ENCODE data around the gene RNASE9. TPM values are rescaled to one million over a fixed set of nuclear protein-coding genes. Genes with fewer than 3 reads are reported as not detected.
"Not testable (repeated sequence)": the region's sequence is repeated elsewhere in the genome, so short reads cannot be mapped to it uniquely, and the experiment has no call there.

Gene RNASE9
- polyA plus RNA-seq, 2 of the 4 experiments (the other 2 are of a cell fraction): not detected

DNA sequence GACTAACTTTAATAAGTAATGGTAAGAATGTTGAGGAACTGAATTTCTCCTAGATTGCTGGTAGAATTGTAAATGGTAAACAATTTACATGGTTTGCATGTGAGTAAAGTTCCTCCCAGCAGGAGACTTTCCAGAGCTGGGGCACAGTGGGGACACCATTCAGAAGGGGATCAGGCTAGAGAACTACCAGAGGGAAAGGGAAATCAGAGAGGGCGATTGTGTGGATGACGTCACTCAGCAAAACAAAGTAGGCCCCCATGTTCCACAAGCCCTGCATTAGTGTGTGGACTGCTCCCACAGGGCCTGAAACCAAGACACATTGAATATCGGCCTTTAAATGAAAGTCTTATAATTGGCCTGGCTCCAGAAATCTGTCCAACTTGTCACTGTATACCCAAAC lies 17.5 kb upstream of the RNASE9 start:
- DNase-seq (ENCODE audit: low read depth in 1 of 2, low spot score in 1 of 2): no peak
- no peak overlapping the region for H3K4me3 ChIP-seq
- H3K9me3 ChIP-seq: no peaks in the 10 kb centered on the region
- FAIRE-seq: no peak
- no peak for ATAC-seq
- ChIA-PET CTCF (no interaction called here), POLR2A (no interaction called here)
- no peaks in the 10 kb centered on the region for H3K4me1 ChIP-seq
- TF ChIP-seq SREBF2 (IDR thresholded peaks at IDR 0.05) (no peak), KDM1A (IDR thresholded peaks at IDR 0.05; ENCODE audit: low read depth) (no peak), BHLHE40 (IDR thresholded peaks at IDR 0.05; ENCODE audit: low read depth, low read length) (no peak), CHD4 (IDR thresholded peaks at IDR 0.05; ENCODE audit: borderline replicate concordance) (no peak)
- TF ChIP-seq, protein P1, sequence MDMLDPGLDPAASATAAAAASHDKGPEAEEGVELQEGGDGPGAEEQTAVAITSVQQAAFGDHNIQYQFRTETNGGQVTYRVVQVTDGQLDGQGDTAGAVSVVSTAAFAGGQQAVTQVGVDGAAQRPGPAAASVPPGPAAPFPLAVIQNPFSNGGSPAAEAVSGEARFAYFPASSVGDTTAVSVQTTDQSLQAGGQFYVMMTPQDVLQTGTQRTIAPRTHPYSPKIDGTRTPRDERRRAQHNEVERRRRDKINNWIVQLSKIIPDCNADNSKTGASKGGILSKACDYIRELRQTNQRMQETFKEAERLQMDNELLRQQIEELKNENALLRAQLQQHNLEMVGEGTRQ (IDR thresholded peaks at IDR 0.05): no peak
- H3K4me2 ChIP-seq: no peak overlapping the region
- no peak overlapping the region for H3K27ac ChIP-seq
- WGBS (ENCODE audit: missing lambda C conversion rate): 64% methylated on average over 3 of the region's 3 CpGs

DNA sequence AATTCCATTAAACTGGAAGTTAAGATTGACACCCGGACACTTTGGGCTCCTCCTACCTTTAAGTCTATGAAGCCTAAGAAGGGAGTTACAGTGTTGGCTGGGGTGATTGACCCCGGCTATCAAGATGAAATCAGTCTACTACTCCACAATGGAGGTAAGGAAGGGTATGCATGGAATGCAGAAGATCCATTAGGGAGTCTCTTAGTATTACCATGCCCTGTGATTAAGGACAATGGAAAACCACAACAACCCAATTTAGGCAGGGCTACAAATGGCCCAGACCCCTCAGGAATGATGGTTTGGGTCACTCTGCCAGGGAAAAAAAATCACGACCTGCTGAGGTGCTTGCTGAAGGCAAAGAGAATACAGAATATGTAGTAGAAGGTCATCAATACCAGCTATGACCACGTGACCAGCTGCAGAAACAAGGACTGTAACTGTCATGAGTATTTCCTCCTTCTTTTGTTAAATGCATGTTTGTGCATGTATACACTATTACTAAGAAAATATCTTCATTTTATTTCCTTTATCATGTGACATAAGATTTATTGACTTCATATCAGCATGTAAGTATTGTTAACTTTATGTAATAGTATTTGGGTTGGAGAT lies 11.6 kb upstream of the RNASE9 start:
- DNase-seq (ENCODE audit: low read depth in 1 of 2, low spot score in 1 of 2); H3K4me2 ChIP-seq; H3K4me3 ChIP-seq; POLR2A ChIA-PET; ATAC-seq; CTCF ChIA-PET; H3K27ac ChIP-seq; FAIRE-seq; H3K4me1 ChIP-seq: not testable (repeated sequence)
- TF ChIP-seq, protein P1 (IDR thresholded peaks at IDR 0.05): peak; percentile 44
- 26% methylated on average over 4 of the region's 4 CpGs for WGBS (ENCODE audit: missing lambda C conversion rate)
- H3K9me3 ChIP-seq: peaks cover 14% of the 10 kb centered on the region

DNA sequence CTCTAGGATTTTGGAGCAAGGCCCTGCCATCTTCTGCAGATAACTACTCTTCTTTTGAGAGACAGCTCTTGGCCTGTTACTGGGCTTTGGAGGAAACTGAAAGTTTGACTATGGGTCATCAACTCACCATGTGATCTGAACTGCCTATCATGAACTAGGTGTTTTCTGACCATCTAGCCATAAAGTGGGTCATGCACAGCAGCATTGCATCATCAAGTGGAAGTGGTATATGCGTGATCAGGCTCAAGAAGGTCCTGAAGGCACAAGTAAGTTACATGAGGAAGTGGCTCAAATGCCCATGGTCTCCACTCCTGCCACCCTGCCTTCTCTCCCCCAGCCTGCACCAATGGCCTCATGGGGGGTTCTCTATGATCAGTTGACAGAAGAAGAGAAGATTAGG lies 9.9 kb upstream of the RNASE9 start:
- H3K9me3 ChIP-seq: peaks cover 14% of the 10 kb centered on the region
- CTCF ChIA-PET; H3K27ac ChIP-seq; H3K4me2 ChIP-seq; ATAC-seq; FAIRE-seq; H3K4me1 ChIP-seq; H3K4me3 ChIP-seq; POLR2A ChIA-PET; DNase-seq (ENCODE audit: low read depth in 1 of 2, low spot score in 1 of 2): not testable (repeated sequence)
- WGBS (ENCODE audit: missing lambda C conversion rate): 22% methylated on average over 1 of the region's 1 CpG

DNA sequence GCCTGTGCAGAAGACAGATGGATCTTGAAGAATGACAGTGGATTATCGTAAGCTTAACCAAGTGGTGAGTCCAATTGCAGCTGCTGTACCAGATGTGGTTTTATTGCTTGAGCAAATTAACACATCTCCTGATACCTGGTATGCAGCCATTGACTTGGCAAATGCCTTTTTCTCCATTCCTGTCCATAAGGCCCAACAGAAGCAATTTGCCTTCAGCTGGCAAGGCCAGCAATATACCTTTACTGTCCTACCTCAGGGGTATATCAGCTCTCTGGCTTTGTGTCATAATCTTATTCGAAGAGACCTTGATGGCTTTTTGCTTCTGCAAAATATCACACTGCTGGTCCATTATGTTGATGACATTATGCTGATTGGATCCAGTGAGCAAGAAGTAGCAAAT lies 9.0 kb upstream of the RNASE9 start:
- H3K4me1 ChIP-seq; ATAC-seq; POLR2A ChIA-PET; FAIRE-seq; H3K4me3 ChIP-seq; DNase-seq (ENCODE audit: low read depth in 1 of 2, low spot score in 1 of 2); H3K27ac ChIP-seq; H3K4me2 ChIP-seq; CTCF ChIA-PET: not testable (repeated sequence)
- peaks cover 14% of the 10 kb centered on the region for H3K9me3 ChIP-seq
- WGBS (ENCODE audit: missing lambda C conversion rate): 2% methylated on average over 2 of the region's 2 CpGs

DNA sequence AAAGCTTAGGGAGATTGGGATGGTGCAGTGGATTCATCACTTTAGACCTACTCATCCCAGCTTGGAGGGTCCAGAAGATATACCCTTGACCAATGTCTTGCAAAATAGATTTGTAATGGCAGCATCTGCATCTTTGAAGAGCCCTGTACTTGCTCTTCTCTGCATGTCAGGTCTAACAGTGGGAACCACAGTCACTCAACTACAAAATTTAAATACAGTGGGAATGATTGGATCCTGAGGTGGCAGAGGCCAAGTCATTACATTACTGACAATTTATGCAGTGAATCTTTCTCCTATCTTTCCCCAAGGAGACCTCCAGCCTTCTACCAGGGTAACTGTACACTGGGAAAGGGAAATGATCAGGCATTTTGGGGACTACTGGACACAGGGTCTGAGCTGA lies 8.2 kb upstream of the RNASE9 start:
- no peak for FAIRE-seq
- Histone ChIP-seq H3K4me1 (no peaks in the 10 kb centered on the region), H3K9me3 (peaks cover 14% of the 10 kb centered on the region), H3K27ac (no peak overlapping the region), H3K4me2 (no peak overlapping the region), H3K4me3 (no peak overlapping the region)
- ChIA-PET POLR2A (no interaction called here), CTCF (interaction anchor here (1.1 kb wide), 1 partner anchor 21 kb away, joined by 3 read pairs; no protein-coding TSS in a partner anchor)
- TF ChIP-seq HOXA7 (CRISPR knock-in tag; IDR thresholded peaks at IDR 0.05): no peak
- no peak for TF ChIP-seq FOSB (CRISPR knock-in tag; IDR thresholded peaks at IDR 0.05)
- no peak for TF ChIP-seq KDM5A (IDR thresholded peaks at IDR 0.05)
- TF ChIP-seq SMC3 (IDR thresholded peaks at IDR 0.05): no peak
- TF ChIP-seq, protein P2, sequence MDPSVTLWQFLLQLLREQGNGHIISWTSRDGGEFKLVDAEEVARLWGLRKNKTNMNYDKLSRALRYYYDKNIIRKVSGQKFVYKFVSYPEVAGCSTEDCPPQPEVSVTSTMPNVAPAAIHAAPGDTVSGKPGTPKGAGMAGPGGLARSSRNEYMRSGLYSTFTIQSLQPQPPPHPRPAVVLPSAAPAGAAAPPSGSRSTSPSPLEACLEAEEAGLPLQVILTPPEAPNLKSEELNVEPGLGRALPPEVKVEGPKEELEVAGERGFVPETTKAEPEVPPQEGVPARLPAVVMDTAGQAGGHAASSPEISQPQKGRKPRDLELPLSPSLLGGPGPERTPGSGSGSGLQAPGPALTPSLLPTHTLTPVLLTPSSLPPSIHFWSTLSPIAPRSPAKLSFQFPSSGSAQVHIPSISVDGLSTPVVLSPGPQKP (IDR thresholded peaks at IDR 0.05; ENCODE audit: low read depth, low read length): no peak
- no peak for TF ChIP-seq POLR2AphosphoS2 (conservative IDR thresholded peaks at IDR 0.05; ENCODE audit: low read length)
- TF ChIP-seq, protein P3, sequence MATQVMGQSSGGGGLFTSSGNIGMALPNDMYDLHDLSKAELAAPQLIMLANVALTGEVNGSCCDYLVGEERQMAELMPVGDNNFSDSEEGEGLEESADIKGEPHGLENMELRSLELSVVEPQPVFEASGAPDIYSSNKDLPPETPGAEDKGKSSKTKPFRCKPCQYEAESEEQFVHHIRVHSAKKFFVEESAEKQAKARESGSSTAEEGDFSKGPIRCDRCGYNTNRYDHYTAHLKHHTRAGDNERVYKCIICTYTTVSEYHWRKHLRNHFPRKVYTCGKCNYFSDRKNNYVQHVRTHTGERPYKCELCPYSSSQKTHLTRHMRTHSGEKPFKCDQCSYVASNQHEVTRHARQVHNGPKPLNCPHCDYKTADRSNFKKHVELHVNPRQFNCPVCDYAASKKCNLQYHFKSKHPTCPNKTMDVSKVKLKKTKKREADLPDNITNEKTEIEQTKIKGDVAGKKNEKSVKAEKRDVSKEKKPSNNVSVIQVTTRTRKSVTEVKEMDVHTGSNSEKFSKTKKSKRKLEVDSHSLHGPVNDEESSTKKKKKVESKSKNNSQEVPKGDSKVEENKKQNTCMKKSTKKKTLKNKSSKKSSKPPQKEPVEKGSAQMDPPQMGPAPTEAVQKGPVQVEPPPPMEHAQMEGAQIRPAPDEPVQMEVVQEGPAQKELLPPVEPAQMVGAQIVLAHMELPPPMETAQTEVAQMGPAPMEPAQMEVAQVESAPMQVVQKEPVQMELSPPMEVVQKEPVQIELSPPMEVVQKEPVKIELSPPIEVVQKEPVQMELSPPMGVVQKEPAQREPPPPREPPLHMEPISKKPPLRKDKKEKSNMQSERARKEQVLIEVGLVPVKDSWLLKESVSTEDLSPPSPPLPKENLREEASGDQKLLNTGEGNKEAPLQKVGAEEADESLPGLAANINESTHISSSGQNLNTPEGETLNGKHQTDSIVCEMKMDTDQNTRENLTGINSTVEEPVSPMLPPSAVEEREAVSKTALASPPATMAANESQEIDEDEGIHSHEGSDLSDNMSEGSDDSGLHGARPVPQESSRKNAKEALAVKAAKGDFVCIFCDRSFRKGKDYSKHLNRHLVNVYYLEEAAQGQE (IDR thresholded peaks at IDR 0.05): no peak
- TF ChIP-seq RNF2 (IDR thresholded peaks at IDR 0.05; ENCODE audit: borderline replicate concordance, low read depth): no peak
- DNase-seq (ENCODE audit: low read depth in 1 of 2, low spot score in 1 of 2): no peak
- no peak for ATAC-seq
